SIG-M5 treated with dmso at 0.1 percent for 504 hours (cell line): ENCODE results near the gene WWOX.
A peak's percentile ranks its signal among the peaks of the same experiment; 100 is the strongest.

ENCODE experiments used
- DNase-seq: peaks from one replicate; lab custom pipeline; 2025; ENCODE audit not compliant: unreplicated experiment; lab: John Stamatoyannopoulos, UW

The WWOX gene

DNA sequence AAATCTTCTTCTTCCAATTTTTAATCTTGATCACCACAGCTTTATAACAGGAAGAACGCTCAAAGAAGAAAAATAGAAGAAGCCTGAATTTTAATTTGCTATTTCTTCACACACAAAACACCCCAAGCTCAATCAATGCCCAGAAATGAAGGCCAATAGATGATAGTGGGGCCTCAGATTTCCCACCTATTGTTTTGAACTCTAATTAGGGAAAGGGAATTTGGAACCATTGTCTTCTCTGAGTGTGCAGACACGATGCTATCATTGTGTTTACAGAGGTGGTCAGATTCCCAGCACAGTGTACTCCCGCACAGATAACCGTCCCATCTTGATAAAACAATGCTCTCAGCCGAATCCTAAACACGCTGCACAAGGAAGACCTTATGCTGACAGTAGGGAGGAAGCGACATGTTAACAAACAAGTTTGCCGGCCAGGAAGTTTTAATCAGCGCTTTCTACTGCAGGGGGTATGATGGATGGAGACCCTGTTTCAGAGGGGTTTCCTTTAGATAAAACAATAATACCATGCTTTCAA lies 816.4 kb downstream of the WWOX start:
- DNase-seq, result no peak

DNA sequence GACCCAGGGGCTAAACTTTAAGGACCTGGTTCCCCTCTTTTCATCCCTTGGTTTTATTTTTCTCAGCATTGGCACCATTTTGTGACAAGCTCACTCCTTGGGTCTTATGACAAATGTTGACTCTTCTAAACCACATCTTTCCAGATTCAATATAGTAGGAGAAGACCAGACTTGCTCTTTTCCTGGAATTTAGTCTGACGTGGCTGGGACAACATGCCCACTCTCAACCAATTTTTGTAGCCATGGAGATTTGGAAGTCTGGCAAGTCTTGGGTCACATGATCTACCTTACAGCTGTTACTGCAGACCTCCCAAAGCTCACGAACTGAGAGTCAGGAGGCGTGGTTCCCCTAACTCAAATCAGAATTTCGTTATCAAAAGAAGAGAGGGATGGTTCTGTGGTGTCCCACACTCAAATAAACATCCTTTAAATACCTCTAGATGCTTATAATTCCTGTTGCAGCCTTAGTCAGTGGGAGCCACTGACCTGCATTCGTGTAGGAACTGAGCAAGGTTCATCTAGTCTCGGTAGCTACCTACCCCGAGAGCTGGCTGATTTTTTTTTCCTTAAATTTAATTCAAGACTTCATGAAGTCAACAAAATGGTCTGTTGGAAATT lies 817.6 kb downstream of the WWOX start:
- DNase-seq, result no peak

- DNase-seq, result no peak
Measured at GRCh38 chr16:78918805-78919305, 819.4 kb downstream of the WWOX start.

GRCh38 chr16:78919852-78920251 lies 820.4 kb downstream of the WWOX start:
- no peak for DNase-seq

DNA sequence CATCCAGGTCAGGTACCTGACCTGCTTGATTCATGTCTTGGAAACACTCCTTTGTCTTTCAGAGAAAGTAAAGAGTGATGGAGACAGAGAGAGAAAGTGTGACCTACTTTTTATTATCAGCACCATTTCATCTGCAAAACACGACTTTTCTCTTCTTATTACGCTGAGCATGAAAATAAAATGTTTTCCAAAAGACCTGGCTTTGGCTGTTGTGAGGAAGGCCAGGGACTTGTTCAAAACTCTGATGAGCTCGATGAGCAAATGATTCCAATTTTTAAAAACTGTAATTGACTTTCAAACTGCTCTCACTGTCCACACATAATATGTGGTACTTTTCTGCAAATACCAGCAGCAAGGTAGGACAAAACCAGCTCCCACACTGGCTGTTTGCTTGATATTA lies 821.2 kb downstream of the WWOX start:
- no peak for DNase-seq

GRCh38 chr16:78925083-78925767 lies 825.8 kb downstream of the WWOX start:
- peak; percentile 35 for DNase-seq

DNA sequence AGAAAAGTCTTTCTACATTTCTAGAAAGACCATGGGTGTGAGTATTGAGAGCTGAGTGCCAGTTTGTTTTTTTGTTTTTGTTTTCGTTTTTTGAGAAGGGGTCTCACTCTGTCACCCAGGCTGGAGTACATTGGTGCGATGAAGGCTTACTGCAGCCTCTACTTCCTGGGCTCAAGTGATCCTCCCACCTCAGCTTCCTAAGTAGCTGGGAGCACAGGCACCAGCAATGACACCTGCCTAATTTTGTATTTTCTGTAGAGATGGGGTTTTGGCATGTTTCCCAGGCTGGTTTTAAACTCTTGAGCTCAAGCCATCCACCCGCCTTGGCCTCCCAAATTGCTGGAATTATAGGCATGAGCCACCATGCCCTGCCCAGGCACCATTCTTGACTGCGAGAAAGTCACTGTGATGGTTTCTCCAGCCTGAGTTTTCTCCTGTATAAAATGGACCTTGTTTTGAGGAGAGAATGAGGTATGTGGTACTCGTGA lies 827.3 kb downstream of the WWOX start:
- DNase-seq, result no peak

GRCh38 chr16:78927766-78928165 lies 828.3 kb downstream of the WWOX start:
- no peak for DNase-seq

DNA sequence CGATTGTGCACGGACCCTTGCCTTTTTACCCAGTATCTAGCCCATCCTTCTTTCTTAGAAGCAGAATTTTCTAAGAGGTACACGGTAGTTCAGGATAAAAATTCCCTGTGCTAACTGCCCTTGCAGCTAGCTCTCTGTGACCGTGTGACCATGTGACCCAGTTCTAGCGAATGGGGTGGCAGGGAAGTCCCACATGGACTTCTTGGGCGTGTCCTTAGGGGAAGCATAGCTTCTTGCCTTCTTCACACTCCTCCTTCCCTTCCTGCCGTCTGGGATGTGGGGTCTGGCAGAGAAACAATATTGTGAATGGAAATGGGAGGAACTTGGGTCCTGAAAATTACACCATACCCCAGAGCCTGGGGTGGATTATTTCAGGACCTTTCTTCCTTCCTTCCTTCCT lies 830.4 kb downstream of the WWOX start:
- no peak for DNase-seq

DNA sequence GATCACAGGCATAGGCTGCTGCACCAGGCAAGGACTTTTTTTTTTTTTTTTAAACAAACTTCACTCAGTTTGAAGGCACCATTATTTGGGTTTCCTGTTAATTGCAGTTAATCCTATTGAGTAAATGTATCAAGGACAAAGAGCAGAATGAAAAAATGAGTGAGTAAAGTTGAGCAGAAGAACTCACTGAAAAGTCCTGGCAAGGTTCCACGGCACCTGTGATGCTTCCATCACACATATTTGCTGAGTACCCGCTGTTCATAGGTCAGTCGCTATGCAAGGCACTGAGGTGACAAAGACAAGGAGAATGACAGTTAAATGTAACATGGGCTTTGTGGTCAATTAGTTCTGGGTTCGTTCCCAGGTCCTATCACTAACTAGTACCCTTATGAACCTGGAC lies 831.1 kb downstream of the WWOX start:
- no peak for DNase-seq

- DNase-seq, result no peak
Measured at GRCh38 chr16:78931267-78931666, 831.8 kb downstream of the WWOX start.

DNA sequence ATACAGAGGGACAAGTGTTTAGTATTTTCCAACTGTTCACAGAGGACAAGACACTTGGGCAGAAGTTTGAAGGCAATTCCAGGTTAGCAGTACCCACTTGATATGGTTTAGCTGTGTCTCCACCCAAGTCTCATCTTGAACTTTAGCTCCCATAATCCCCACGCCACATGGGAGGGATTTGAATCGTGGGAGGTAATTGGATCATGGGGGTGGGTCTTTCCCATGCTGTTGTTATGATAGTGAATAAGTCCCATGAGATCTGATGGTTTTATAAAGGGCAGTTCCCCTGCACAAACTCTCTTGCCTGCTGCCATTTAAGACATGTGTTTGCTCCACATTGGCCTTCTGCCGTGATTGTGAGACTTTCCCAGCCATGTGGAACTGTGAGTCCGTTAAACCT lies 832.2 kb downstream of the WWOX start:
- no peak for DNase-seq

GRCh38 chr16:78932355-78932943 lies 833.0 kb downstream of the WWOX start:
- no peak for DNase-seq

GRCh38 chr16:78936060-78936459 lies 836.6 kb downstream of the WWOX start:
- DNase-seq, result no peak

DNA sequence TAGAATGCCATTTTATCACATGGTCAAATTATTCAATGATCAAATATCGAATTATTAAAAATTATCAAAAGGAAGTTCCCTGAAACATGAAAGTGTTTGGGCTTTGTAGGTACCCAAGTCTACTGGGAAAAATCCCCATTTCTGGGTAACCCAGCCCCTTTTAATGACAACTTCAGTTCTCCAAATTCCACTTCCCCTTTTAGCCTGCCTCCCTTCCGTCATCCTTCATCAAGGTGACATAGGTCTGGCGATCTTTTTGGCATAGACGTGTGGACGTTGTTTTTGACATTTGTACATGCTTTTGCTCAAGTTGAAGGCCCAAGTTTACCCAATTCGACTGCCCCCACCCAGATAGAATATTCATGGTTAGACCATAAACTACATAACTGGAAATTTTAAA lies 840.1 kb downstream of the WWOX start:
- DNase-seq, result no peak

DNA sequence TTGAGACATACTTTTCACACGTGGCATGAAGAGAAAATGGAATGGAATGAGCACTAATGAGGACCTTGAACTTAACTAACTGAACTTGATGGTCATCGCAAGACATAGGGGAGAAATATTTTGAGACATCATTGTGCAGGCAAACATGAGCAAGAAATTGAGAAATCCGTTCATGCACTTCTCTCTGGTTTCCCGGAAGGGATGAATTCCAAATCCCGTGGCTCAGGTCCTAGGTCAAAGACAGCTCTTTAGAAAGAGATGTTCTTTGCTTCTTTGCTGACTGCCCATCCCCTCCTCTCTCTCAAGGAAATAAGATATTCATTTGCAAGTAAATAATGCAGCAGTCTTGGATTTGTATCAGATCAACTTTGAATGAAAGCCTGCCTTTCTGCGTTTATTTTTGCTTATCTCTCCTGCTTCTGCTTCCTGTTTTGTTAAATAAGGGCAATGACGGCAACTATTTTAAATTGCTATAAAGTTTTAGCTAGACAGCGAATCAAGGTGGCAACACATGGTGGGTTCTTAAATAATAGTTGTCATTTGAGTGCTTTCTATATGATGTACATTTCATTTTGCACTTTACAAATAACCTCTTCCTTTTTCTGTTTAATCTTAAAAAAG lies 843.3 kb downstream of the WWOX start:
- DNase-seq, result no peak

DNA sequence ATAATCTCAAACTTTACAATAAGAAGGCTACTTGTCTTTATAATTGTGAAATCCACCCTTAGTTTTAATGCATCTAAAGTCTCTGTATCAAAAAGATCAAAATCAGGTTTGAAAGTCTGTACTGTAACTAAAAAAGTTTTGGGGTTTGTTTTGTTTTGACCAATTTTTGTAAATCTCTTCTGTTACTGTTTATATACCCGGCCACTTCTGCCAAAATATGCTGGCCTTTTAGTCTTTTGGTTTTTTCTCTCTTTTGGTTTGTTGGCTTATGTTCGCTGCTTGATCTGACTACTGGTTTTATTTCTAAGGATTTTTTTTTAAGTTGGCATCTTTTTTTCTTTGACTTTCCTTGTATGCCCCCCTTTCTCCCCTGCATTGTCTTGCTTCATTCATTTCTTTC lies 845.9 kb downstream of the WWOX start:
- no peak for DNase-seq

GRCh38 chr16:78946556-78946955 lies 847.1 kb downstream of the WWOX start:
- no peak for DNase-seq

DNA sequence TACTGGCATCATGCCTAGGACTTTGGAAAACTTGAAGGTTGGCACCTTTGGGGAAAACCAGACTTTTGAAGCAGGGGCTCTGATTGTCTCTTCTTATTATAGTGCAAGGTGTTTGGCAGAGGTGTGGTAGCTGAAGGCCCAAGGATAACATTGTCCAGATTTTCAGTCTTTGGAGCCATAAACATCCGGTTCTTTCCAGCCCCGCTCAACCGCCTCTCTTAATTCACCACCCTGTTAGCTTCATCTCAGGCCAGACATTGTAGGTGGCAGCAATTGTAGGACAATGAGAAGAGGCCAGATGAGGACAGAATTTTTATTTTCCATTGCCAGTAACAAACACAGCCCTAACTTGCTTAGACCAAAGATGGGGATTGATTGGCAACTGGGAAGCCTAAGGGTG lies 851.3 kb downstream of the WWOX start:
- no peak for DNase-seq

GRCh38 chr16:78952630-78953029 lies 853.2 kb downstream of the WWOX start:
- DNase-seq, result no peak

DNA sequence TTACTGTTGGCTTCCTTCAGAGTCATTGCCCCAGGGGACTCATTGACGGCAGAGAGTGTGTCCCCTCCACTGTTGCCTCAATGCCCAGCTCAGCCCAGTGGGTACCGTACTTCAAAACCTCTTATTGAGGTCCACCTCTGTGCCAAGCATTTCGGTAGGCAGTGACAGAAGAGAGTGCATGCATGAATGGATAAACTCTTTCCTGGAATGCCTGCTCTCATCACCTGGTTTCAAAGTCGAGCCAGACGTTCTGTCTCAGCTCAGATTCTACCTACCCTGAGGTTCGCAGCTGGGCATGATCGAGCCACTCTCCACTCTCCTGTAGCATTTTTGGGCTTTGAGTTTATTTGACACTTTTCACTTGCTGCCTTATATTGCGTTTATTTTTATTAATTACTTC lies 854.1 kb downstream of the WWOX start:
- DNase-seq, result no peak

DNA sequence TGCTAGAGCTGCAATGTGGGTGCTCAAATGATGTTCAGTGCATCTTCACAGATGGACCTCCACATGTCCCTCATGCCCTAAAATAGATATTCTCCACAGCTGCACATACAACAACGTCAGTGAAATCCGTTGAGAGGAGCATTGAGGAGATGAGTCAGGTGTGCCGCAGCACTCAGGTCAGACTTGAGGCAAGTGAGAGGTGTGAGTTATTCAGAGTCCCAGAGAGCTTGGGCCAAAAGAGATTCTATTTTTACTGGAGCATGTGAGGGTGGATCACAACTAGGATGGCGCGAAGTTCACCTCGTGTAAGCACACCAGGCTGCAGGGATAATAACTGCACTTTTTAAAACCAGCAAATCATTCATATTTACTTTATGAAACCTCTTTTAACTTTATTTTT lies 855.8 kb downstream of the WWOX start:
- no peak for DNase-seq
